Liver (tissue), 9 donors: Measurements from ENCODE around the gene AIG1. TPM values are rescaled to one million over a fixed set of nuclear protein-coding genes. Genes with fewer than 3 reads are reported as not detected.

ENCODE experiments used
- DNase-seq: peaks from one replicate; pipeline ENCODE4 v3.0.0-alpha.2; 2017; ENCODE audit warnings: low spot score
- H3K27ac ChIP-seq, 2 donors: one replicate each; pipeline ENCODE4 v1.7.0; 2013; ENCODE audit warnings: inconsistent platforms in 2 of 2, low read length in 2 of 2, control low read depth in 1 of 2, low read depth in 1 of 2, mild to moderate bottlenecking in 1 of 2
- H3K27me3 ChIP-seq, 4 donors: one replicate each; pipeline versions ENCODE4 v1.6.1 to v1.7.0; 2013; ENCODE audit warnings: low read length in 3 of 4, inconsistent platforms in 1 of 4, mild to moderate bottlenecking in 1 of 4, moderate library complexity in 1 of 4; ENCODE audit not compliant: control insufficient read depth in 4 of 4, insufficient read depth in 4 of 4
- H3K36me3 ChIP-seq, 4 donors: one replicate each; pipeline versions ENCODE4 v1.6.1 to v1.7.0; 2013; ENCODE audit warnings: low read length in 3 of 4, mild to moderate bottlenecking in 3 of 4, low read depth in 1 of 4, moderate library complexity in 1 of 4; ENCODE audit not compliant: control insufficient read depth in 4 of 4, insufficient read depth in 3 of 4
- H3K4me1 ChIP-seq, 4 donors: one replicate each; pipeline versions ENCODE4 v1.6.1 to v1.7.0; 2013; ENCODE audit warnings: low read length in 3 of 4, mild to moderate bottlenecking in 3 of 4, moderate library complexity in 1 of 4; ENCODE audit not compliant: control insufficient read depth in 4 of 4, insufficient read depth in 4 of 4
- H3K4me3 ChIP-seq, 3 donors: one replicate each; pipeline versions ENCODE4 v1.6.1 to v1.7.0; 2013; ENCODE audit warnings: low read length in 3 of 3, control low read depth in 1 of 3, low read depth in 1 of 3, mild to moderate bottlenecking in 1 of 3
- H3K9ac ChIP-seq, 2 donors: one replicate each; pipeline ENCODE4 v1.7.0; 2013; ENCODE audit warnings: low read length in 2 of 2, mild to moderate bottlenecking in 2 of 2, moderate library complexity in 2 of 2, control low read depth in 1 of 2, low read depth in 1 of 2
- H3K9me3 ChIP-seq, 4 donors: one replicate each; pipeline versions ENCODE4 v1.6.1 to v1.7.0; 2013; ENCODE audit warnings: low read length in 3 of 4; ENCODE audit not compliant: control insufficient read depth in 4 of 4
- ATF3 ChIP-seq: IDR thresholded peaks from 2 replicates; pipeline ENCODE4 v1.6.1; 2016; ENCODE audit warnings: antibody characterized with exemption
- CTCF ChIP-seq: fragments of 150-350 bp; IDR thresholded peaks from 2 replicates; pipeline ENCODE4 v1.5.1; 2017; ENCODE audit warnings: improper control_type of control experiment, low read depth, low read length; ENCODE audit not compliant: missing input control
- EGR1 ChIP-seq, 2 donors: IDR thresholded peaks; 2 replicates each; pipeline ENCODE4 v1.6.1; 2016 to 2018; ENCODE audit warnings: antibody characterized with exemption in 2 of 2, low read depth in 2 of 2
- FOXA1 ChIP-seq: IDR thresholded peaks from 2 replicates; pipeline ENCODE4 v1.6.1; 2016; ENCODE audit warnings: antibody characterized with exemption
- FOXA2 ChIP-seq: IDR thresholded peaks from 2 replicates; pipeline ENCODE4 v1.6.1; 2016; ENCODE audit warnings: antibody characterized with exemption
- GABPA ChIP-seq, 2 donors: IDR thresholded peaks in 1 of 2; conservative IDR thresholded peaks in 1 of 2; 2 replicates each; pipeline ENCODE4 v1.6.1; 2016; ENCODE audit warnings: antibody characterized with exemption in 2 of 2, mild to moderate bottlenecking in 1 of 2, moderate library complexity in 1 of 2
- HNF4A ChIP-seq, 2 donors: conservative IDR thresholded peaks; 2 replicates each; pipeline ENCODE4 v1.6.1; 2016; ENCODE audit warnings: antibody characterized with exemption in 2 of 2, mild to moderate bottlenecking in 2 of 2
- HNF4G ChIP-seq: IDR thresholded peaks from 2 replicates; pipeline ENCODE4 v1.6.1; 2016; ENCODE audit warnings: antibody characterized with exemption
- JUND ChIP-seq, 2 donors: IDR thresholded peaks; 2 replicates each; pipeline ENCODE4 v1.6.1; 2016; ENCODE audit warnings: antibody characterized with exemption in 2 of 2
- NR2F2 ChIP-seq: IDR thresholded peaks from 2 replicates; pipeline ENCODE4 v1.6.1; 2016; ENCODE audit warnings: antibody characterized with exemption
- RAD21 ChIP-seq, 2 donors: IDR thresholded peaks; 2 replicates each; pipeline ENCODE4 v1.6.1; 2016; ENCODE audit warnings: antibody characterized with exemption in 2 of 2, mild to moderate bottlenecking in 2 of 2
- RXRA ChIP-seq, 2 donors: IDR thresholded peaks; 2 replicates each; pipeline ENCODE4 v1.6.1; 2017 to 2018; ENCODE audit warnings: antibody characterized with exemption in 2 of 2, mild to moderate bottlenecking in 1 of 2
- SP1 ChIP-seq: IDR thresholded peaks from 2 replicates; pipeline ENCODE4 v1.6.1; 2018; ENCODE audit warnings: antibody characterized with exemption, mild to moderate bottlenecking
- TAF1 ChIP-seq: conservative IDR thresholded peaks from 2 replicates; pipeline ENCODE4 v1.6.1; 2016; ENCODE audit warnings: antibody characterized with exemption, mild to moderate bottlenecking
- YY1 ChIP-seq: IDR thresholded peaks from 2 replicates; pipeline ENCODE4 v1.6.1; 2016; ENCODE audit warnings: antibody characterized with exemption, mild to moderate bottlenecking
- ZBTB33 ChIP-seq: IDR thresholded peaks from 2 replicates; pipeline ENCODE4 v1.6.1; 2016; ENCODE audit warnings: antibody characterized with exemption
- WGBS: extraction: QIAGEN DNeasy Blood & Tissue Kit; methylation state at CpG from one replicate; pipeline ENCODE4 v1.1.7; 2013; 5-methylcytosine and 5-hydroxymethylcytosine counted together
- polyA plus RNA-seq, 2 donors: library from polyadenylated mRNA; stranded (reverse) in 1 of 2; unstranded in 1 of 2; fragments of 200-250 nt in 1 of 2; fragments of >200 nt in 1 of 2; fragmentation: Nextera tagmentation in 1 of 2; extraction: Ambion mirVana in 1 of 2; gene quantifications; one replicate each; pipeline versions ENCODE4 v1.2.1 to v1.2.3, GENCODE V29; 2013 to 2015
- total RNA-seq, 2 donors: library from RNA; depleted of rRNA; stranded (reverse); fragments of >200 nt; gene quantifications; one replicate each; pipeline ENCODE4 v1.2.3, GENCODE V29; 2014
- donor health status: healthy.
- donor health status: healthy.
- donor health status: healthy.
- donor health status: healthy.
- donor health status: healthy.

The AIG1 gene
- total and polyA plus RNA-seq, 4 donors: 74.8 to 169 (median 121) TPM

- DNase-seq: no peak
- Histone ChIP-seq H3K36me3 (peaks cover 0 to 5% (median 0%) of the 10 kb centered on the region in 4 donors), H3K4me1 (no peaks in the 10 kb centered on the region), H3K27me3 (no peaks in the 10 kb centered on the region), H3K27ac (no peak overlapping the region), H3K4me3 (no peak overlapping the region), H3K9me3 (no peaks in the 10 kb centered on the region), H3K9ac (no peak overlapping the region)
- TF ChIP-seq HNF4A (conservative IDR thresholded peaks at IDR 0.05) (no peak), CTCF (no peak), GABPA (IDR thresholded peaks at IDR 0.05 in 1 of 2, conservative IDR thresholded peaks at IDR 0.05 in 1 of 2) (no peak), ZBTB33 (no peak), TAF1 (no peak), HNF4G (no peak), YY1 (no peak), FOXA2 (no peak), EGR1 (IDR thresholded peaks at IDR 0.05; ENCODE audit: low read depth in 2 of 2) (no peak)
- WGBS: 99% methylated on average over 4 of the region's 4 CpGs
Measured at GRCh38 chr6:143313163-143313562, 252.5 kb downstream of the AIG1 start.

GRCh38 chr6:143321491-143322086 is 260.9 kb downstream of the AIG1 start:
- Histone ChIP-seq H3K27ac (no peak overlapping the region), H3K4me3 (no peak overlapping the region), H3K9me3 (no peaks in the 10 kb centered on the region), H3K9ac (no peak overlapping the region), H3K4me1 (peaks cover 0 to 7% (median 4%) of the 10 kb centered on the region in 4 donors), H3K36me3 (peaks cover 0 to 2% (median 0%) of the 10 kb centered on the region in 4 donors), H3K27me3 (no peaks in the 10 kb centered on the region)
- DNase-seq: no peak
- TF ChIP-seq ZBTB33: no peak
- no peak for TF ChIP-seq RAD21 (IDR thresholded peaks at IDR 0.05)
- 89% methylated on average over 5 of the region's 5 CpGs for WGBS

- Histone ChIP-seq H3K27me3 (no peaks in the 10 kb centered on the region), H3K36me3 (peaks cover 0 to 4% (median 0%) of the 10 kb centered on the region in 4 donors), H3K9me3 (no peaks in the 10 kb centered on the region), H3K27ac (no peak overlapping the region), H3K4me3 (no peak overlapping the region), H3K9ac (no peak overlapping the region), H3K4me1 (peaks cover 0 to 7% (median 4%) of the 10 kb centered on the region in 4 donors)
- DNase-seq: no peak
- no peak for TF ChIP-seq HNF4A (conservative IDR thresholded peaks at IDR 0.05)
- TF ChIP-seq NR2F2: no peak
- no peak for TF ChIP-seq SP1
- no peak for TF ChIP-seq EGR1 (IDR thresholded peaks at IDR 0.05; ENCODE audit: low read depth in 2 of 2)
- TF ChIP-seq JUND (IDR thresholded peaks at IDR 0.05): no peak
- TF ChIP-seq CTCF: no peak
- TF ChIP-seq FOXA1: no peak
- TF ChIP-seq ZBTB33: no peak
- TF ChIP-seq FOXA2: no peak
- no peak for TF ChIP-seq ATF3
- TF ChIP-seq GABPA (IDR thresholded peaks at IDR 0.05 in 1 of 2, conservative IDR thresholded peaks at IDR 0.05 in 1 of 2): no peak
- TF ChIP-seq TAF1: no peak
- no peak for TF ChIP-seq RAD21 (IDR thresholded peaks at IDR 0.05)
- TF ChIP-seq RXRA (IDR thresholded peaks at IDR 0.05): no peak
- no peak for TF ChIP-seq HNF4G
- TF ChIP-seq YY1: no peak
- 88% methylated on average over 4 of the region's 4 CpGs for WGBS
Measured at GRCh38 chr6:143322386-143322785, 261.7 kb downstream of the AIG1 start.
